ENCODE results near the gene AGBL4. TPM values are rescaled to one million over a fixed set of nuclear protein-coding genes. Genes with fewer than 3 reads are reported as not detected.

AGBL4 gene
- total RNA-seq, 1 donor from 2014 or later = not detected

DNA sequence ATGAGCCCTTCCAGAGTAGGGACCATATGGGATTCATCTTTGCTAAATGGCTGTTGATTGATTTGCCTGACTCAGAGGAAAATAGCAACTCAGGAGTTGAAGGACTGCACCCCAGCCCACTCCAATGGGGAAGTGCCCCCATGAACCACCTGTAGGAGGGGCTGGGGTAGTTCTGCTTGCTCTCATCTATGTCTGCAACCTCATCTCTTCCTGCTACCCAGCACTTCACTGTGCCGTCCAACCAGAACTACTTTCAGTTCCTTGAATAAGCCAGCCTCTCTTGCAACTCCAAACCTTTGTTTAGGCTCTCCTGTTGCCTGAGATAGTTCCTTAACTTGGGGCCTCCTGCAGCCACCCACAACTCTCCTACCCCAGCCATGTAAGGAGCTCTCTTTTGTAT lies 1273.6 kb downstream of the AGBL4 start:
- no peak overlapping the region for H3K4me3 ChIP-seq
- DNase-seq (no peak), ATAC-seq (peak; percentile 46)
- no peaks in the 10 kb centered on the region for H3K9me3 ChIP-seq
- no peak overlapping the region for H3K27ac ChIP-seq
- H3K4me1 ChIP-seq = no peaks in the 10 kb centered on the region
- no peaks in the 10 kb centered on the region for H3K27me3 ChIP-seq
- peaks cover 14% of the 10 kb centered on the region for H3K36me3 ChIP-seq
- TF ChIP-seq, protein P1, sequence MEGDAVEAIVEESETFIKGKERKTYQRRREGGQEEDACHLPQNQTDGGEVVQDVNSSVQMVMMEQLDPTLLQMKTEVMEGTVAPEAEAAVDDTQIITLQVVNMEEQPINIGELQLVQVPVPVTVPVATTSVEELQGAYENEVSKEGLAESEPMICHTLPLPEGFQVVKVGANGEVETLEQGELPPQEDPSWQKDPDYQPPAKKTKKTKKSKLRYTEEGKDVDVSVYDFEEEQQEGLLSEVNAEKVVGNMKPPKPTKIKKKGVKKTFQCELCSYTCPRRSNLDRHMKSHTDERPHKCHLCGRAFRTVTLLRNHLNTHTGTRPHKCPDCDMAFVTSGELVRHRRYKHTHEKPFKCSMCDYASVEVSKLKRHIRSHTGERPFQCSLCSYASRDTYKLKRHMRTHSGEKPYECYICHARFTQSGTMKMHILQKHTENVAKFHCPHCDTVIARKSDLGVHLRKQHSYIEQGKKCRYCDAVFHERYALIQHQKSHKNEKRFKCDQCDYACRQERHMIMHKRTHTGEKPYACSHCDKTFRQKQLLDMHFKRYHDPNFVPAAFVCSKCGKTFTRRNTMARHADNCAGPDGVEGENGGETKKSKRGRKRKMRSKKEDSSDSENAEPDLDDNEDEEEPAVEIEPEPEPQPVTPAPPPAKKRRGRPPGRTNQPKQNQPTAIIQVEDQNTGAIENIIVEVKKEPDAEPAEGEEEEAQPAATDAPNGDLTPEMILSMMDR (IDR thresholded peaks at IDR 0.05) = no peak
- intact Hi-C loops (cut with DNase I) = no loop called here

DNA sequence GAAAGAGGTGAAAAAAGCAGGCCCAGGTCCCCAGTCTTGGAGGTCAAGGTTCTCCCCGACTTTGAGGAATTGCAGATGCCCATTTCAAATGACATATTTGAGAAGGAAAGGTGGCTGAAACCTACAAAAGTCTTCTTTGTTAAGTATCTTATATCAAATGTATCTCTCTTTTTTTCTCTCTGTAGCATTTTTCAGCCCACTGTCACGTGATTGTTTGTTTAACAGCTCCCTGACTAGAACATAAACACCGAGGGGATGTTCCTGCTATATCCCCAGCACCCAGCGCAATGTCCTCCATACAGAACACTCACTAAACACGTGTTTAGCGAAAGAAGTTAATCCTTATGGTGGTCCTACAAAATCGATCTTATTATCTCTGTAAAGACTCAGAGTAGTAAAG lies 1274.7 kb downstream of the AGBL4 start:
- Histone ChIP-seq H3K4me1 (no peaks in the 10 kb centered on the region), H3K27me3 (no peaks in the 10 kb centered on the region), H3K4me3 (no peak overlapping the region), H3K36me3 (peaks cover 13% of the 10 kb centered on the region), H3K27ac (no peak overlapping the region), H3K9me3 (no peaks in the 10 kb centered on the region)
- DNase-seq = no peak
- intact Hi-C loops (cut with DNase I) = no loop called here
- no peak for ATAC-seq
- TF ChIP-seq, protein P1 (IDR thresholded peaks at IDR 0.05) = no peak

DNA sequence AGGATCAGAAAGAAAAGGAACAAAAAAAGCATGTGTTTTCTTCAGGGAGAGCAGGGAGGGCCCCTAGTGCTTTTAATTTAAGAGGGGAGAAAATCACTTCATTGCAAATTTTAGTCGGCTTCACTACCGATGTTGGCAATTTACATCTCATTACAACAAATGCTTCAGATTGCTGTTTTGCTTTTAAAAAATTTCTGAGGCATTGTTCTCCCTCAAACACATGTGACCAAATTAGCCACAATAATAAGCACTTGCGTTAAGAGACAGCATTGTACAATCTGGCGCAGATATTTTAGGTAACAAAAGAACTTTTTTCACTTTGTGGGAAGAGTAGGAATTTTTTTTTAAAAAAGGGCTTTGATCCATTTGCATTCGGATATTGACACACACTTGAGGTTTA lies 1276.8 kb downstream of the AGBL4 start:
- no peak for ATAC-seq
- Histone ChIP-seq H3K9me3 (no peaks in the 10 kb centered on the region), H3K27ac (no peak overlapping the region), H3K4me1 (no peaks in the 10 kb centered on the region), H3K27me3 (no peaks in the 10 kb centered on the region), H3K4me3 (no peak overlapping the region), H3K36me3 (no peaks in the 10 kb centered on the region)
- intact Hi-C loops (cut with DNase I) = no loop called here
- TF ChIP-seq, protein P1 (IDR thresholded peaks at IDR 0.05) = no peak
- DNase-seq = no peak

- no peak for DNase-seq
- Histone ChIP-seq H3K4me3 (no peak overlapping the region), H3K27me3 (no peaks in the 10 kb centered on the region), H3K9me3 (no peaks in the 10 kb centered on the region), H3K4me1 (no peaks in the 10 kb centered on the region), H3K36me3 (peaks cover 4% of the 10 kb centered on the region), H3K27ac (no peak overlapping the region)
- intact Hi-C loops (cut with DNase I) = no loop called here
- TF ChIP-seq, protein P1 (IDR thresholded peaks at IDR 0.05) = no peak
- no peak for ATAC-seq
Observed at GRCh38 chr1:48744032-48744431, 1279.7 kb downstream of the AGBL4 start.

- intact Hi-C loops (cut with DNase I) = no loop called here
- H3K4me1 ChIP-seq = no peaks in the 10 kb centered on the region
- H3K9me3 ChIP-seq = no peaks in the 10 kb centered on the region
- no peak for DNase-seq
- H3K27ac ChIP-seq = no peak overlapping the region
- H3K27me3 ChIP-seq = no peaks in the 10 kb centered on the region
- H3K4me3 ChIP-seq = no peak overlapping the region
- no peak for ATAC-seq
- TF ChIP-seq, protein P1 (IDR thresholded peaks at IDR 0.05) = no peak
- peaks cover 4% of the 10 kb centered on the region for H3K36me3 ChIP-seq
Observed at GRCh38 chr1:48743480-48743879, 1280.3 kb downstream of the AGBL4 start.

DNA sequence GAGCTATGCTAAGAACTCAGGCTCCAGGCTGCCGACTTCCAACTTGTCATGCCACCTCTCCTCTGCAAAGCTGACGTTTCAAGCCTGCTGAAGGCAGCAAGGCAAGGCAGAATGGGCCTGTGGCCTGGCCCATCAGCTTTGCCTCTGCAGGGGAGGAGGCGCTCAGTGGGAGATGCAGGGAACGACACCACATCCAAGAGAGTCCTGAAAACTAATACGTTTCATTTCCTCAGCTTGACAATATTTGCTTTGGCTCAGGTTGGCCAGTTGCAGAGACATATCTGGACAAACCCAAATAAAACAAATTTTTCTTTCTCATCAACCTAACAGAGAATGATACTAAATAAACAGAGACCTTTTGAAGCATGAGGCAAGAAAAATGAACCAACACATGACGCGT lies 1282.4 kb downstream of the AGBL4 start:
- Histone ChIP-seq H3K27ac (no peak overlapping the region), H3K4me3 (no peak overlapping the region), H3K27me3 (no peaks in the 10 kb centered on the region), H3K4me1 (no peaks in the 10 kb centered on the region), H3K36me3 (peaks cover 4% of the 10 kb centered on the region), H3K9me3 (no peaks in the 10 kb centered on the region)
- DNase-seq = no peak
- TF ChIP-seq, protein P1 (IDR thresholded peaks at IDR 0.05) = no peak
- intact Hi-C loops (cut with DNase I) = no loop called here
- no peak for ATAC-seq

All from upper lobe of right lung (tissue), 1 donor.